ENCODE data around the gene KAT14.
"Not testable (repeated sequence)": the region's sequence is repeated elsewhere in the genome, so short reads cannot be mapped to it uniquely, and the experiment has no call there.

The KAT14 gene

DNA sequence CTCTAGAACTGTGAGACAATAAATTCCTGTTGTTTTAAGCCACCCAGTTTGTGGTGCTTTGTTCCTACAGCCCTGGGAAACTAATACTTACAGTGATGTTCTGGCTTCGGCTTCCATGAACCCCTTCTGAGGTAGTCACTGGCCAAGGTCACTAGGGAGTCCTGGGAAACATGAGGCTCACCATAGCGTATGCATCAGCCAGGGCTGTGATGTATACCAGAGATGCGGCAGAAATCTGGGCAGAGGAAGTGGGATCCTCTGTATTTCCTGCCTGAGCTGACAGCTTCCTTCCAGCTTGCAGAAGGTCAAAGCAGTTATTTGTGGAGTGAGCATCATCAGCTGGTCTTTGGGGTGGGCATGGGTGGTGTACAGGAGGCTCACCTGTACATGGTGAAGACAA, 27.9 kb downstream of the KAT14 start:
- no peak for DNase-seq

GRCh38 chr20:18166241-18166881, 28.7 kb downstream of the KAT14 start:
- no peak for DNase-seq

DNA sequence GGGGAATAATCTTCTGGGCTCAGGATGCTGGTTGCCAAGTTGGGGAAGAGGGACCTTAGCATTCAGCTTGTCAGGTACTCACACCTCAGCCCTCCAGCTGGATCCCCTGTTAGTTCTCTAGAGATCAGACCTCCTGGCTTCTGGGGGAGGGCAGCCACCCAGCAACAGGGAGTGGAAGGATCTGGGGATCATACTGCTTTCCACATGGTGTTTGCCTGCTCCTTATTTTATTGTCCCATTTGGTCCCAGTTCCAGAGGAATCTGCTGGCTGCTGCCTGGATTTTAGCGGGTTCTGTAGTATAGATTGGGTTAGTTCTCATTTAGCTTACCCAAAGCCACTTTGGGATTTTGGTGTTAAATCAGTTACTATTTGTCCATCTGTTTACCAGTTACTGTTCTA, 29.3 kb downstream of the KAT14 start:
- DNase-seq = no peak

GRCh38 chr20:18172379-18172778, 34.7 kb downstream of the KAT14 start:
- DNase-seq = no peak

DNA sequence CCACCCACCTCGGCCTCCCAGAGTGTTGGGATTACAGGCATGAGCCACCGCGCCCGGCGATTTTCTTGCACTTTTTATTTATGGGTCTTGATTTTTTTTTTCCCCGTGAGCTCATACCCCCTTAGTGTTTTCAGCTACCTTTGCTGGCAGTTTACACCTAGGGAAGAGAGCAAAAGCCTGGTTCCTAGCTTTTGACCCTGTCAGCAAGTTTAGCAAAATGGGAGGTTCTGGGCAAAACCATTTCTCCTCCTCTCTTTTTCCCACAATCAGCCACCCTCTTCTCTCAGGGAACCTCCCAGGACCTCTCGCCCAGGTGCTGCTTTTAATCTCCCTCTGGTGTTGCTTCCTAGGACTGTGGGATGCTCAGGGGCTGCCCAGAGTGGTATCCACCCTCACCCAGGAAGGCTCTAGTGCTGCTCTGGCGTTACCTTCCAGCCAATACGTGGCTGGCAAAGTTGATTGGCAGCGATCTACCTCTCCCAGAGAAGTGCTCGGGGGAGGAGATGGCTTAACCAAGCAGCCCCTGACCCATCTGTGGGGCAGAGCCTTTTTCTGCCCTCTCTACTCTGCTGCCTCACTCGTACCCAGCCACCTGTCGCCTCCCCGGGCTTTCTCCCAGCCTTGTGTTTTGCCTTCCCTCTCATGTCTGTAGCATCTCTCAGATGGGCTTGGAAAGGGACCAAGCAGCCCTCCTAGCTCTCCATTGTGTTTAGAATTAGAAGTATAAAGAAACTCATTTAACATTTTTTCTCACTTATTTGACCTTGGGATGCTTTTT, 37.4 kb downstream of the KAT14 start:
- DNase-seq = no peak

GRCh38 chr20:18176318-18176785, 38.7 kb downstream of the KAT14 start:
- DNase-seq = no peak

DNA sequence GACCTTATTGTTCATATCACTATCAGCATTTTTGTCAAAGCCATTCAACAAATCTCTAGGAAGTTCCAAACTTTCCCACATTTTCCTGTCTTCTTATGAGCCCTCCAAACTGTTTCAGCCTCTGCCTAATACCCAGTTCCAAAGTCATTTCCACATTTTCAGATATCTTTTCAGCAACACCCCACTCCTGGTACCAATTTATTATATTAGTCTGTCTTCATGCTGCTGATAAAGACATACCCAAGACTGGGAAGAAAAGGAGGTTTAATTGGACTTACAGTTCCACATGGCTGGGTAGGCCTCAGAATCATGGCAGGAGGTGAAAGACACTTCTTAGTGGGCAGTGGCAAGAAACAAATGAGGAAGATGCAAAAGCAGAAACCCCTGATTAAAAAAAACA, 42.7 kb downstream of the KAT14 start:
- not testable (repeated sequence) for DNase-seq

DNA sequence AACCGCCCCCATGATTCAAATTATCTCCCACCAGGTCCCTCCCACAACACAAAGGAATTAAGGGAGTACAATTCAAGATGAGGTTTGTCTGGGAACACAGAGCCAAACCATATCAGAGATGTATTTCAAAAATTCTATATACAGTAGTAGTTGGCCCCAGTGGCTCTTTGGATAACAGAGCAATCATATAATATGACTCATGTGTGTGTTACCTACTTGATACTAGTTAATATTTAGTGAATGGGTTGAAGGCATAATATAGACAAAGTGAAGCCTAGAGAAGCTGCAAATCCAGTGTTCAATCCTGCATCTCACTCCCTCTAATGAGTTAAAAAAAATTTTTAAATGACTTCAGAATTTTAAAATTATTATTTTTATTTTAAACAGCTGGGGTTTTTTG, 43.2 kb downstream of the KAT14 start:
- DNase-seq = no peak

- DNase-seq = no peak
Observed at GRCh38 chr20:18187020-18187419, 49.4 kb downstream of the KAT14 start.

- no peak for DNase-seq
Observed at GRCh38 chr20:18188434-18188833, 50.8 kb downstream of the KAT14 start.

- DNase-seq = no peak
Observed at GRCh38 chr20:18190338-18191233, 52.9 kb downstream of the KAT14 start.

DNA sequence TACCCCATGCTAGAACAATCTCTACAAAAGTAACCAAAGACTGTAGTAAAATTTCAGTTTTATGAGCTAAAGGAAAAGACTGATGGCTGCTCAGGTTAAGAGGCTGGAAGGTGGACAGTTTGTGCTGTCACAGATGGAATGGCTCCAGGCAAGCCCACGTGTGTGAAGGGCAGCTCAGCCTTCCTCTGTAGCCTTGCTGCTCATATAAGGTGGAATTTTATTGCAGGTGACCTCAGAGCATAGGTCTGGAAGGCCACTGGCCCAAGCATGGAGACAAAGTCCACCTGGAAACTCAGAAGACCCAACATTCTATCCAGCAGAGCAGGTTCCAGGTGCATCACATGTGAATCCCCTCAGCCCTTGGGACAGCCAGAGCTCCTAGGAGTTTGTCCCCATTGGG, 53.6 kb downstream of the KAT14 start:
- no peak for DNase-seq

DNA sequence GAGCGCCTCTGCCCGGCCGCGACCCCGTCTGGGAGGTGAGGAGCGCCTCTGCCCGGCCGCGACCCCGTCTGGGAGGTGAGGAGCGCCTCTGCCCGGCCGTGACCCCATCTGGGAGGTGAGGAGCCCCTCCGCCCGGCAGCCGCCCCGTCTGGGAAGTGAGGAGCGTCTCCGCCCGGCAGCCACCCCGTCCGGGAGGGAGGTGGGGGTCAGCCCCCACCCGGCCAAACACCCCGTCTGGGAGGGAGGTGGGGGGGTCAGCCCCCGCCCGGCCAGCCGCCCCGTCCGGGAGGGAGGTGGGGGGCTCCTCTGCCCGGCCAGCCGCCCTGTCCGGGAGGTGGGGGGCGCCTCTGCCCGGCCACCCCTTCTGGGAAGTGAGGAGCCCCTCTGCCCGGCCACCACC, 56.8 kb downstream of the KAT14 start:
- not testable (repeated sequence) for DNase-seq

GRCh38 chr20:18195931-18196330, 58.3 kb downstream of the KAT14 start:
- no peak for DNase-seq

- DNase-seq = no peak
Observed at GRCh38 chr20:18197382-18198070, 59.9 kb downstream of the KAT14 start.

DNA sequence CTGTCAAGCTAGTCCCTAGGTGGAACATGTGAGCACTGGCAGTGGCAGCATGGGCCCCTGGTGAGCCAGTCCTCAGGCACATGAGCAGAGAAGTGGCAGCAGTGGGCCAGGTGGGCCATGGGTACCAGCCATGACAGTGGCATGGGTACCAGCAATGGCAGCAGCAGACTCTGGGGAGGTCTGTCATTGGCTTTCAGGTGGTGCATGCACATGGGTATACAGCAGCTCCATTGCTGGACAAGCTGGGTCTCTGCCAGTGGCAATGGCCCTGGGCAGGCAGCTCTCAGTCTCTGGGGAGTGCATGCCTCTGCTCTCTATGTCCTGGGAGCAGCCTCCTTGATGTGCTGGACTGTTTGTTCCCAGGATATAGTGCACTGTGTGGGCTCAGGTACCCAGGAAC, 65.3 kb downstream of the KAT14 start:
- no peak for DNase-seq

DNA sequence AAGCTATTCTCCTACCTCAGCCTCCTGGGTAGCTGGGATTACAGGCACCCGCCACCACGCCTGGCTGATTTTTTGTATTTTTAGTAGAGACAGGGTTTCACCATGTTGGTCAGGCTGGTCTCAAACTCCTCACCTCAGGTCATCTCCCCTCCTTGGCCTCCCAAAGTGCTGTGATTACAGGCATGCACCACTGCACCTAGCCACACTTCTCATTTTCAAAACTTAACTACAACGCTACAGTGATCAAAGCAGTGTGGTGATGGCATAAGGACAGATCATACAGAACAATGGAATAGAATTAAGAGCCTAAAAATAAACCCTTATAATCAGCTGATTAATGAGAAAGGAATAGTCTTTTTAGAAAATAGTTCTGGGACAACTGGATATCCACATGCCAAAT, 66.0 kb downstream of the KAT14 start:
- DNase-seq = not testable (repeated sequence)

GRCh38 chr20:18213002-18213401, 75.3 kb downstream of the KAT14 start:
- no peak for DNase-seq

GRCh38 chr20:18215566-18215965, 77.9 kb downstream of the KAT14 start:
- DNase-seq = no peak

- DNase-seq = no peak
Observed at GRCh38 chr20:18218280-18218679, 80.6 kb downstream of the KAT14 start.

- no peak for DNase-seq
Observed at GRCh38 chr20:18223409-18223808, 85.7 kb downstream of the KAT14 start.

GRCh38 chr20:18224968-18225568, 87.4 kb downstream of the KAT14 start:
- DNase-seq = no peak
